Neutrophil (primary cell): ENCODE results near the gene PTPN3.

Experiments
- H3K27ac ChIP-seq: fragments of 200-600 bp; sonication (generic); 2 replicates; pipeline ENCODE4 v1.5.1; 2016; ENCODE audit warnings: mild to moderate bottlenecking, moderate library complexity
- H3K27me3 ChIP-seq: fragments of 200-600 bp; sonication (generic); 2 replicates; pipeline ENCODE4 v1.6.0; 2016; ENCODE audit warnings: mild to moderate bottlenecking
- H3K36me3 ChIP-seq: fragments of 200-600 bp; sonication (generic); 2 replicates; pipeline ENCODE4 v1.5.1; 2017
- H3K4me1 ChIP-seq, 2 experiments: fragments of 200-600 bp in 1 of 2; sonication (generic) in 1 of 2; 1 replicate in 1 of 2; 2 replicates in 1 of 2; pipeline versions ENCODE4 v1.5.1 to v1.6.1; 2013 to 2016; ENCODE audit warnings: low read depth in 1 of 2, low read length in 1 of 2, mild to moderate bottlenecking in 1 of 2, moderate library complexity in 1 of 2; ENCODE audit not compliant: control insufficient read depth in 1 of 2, insufficient read depth in 1 of 2
- H3K4me3 ChIP-seq, 2 experiments: fragments of 200-600 bp in 1 of 2; sonication (generic) in 1 of 2; 1 replicate in 1 of 2; 2 replicates in 1 of 2; pipeline ENCODE4 v1.5.1; 2013 to 2016; ENCODE audit warnings: low read depth in 1 of 2, low read length in 1 of 2, mild to moderate bottlenecking in 1 of 2, moderate library complexity in 1 of 2
- H3K9me3 ChIP-seq: fragments of 200-600 bp; sonication (generic); 2 replicates; pipeline ENCODE4 v1.5.1; 2016
- TF ChIP-seq, protein P1 (sequence below): fragments of 200-600 bp; sonication (generic); IDR thresholded peaks from 2 replicates; pipeline ENCODE4 v1.5.1; 2016; ENCODE audit warnings: antibody characterized with exemption

Gene PTPN3

DNA sequence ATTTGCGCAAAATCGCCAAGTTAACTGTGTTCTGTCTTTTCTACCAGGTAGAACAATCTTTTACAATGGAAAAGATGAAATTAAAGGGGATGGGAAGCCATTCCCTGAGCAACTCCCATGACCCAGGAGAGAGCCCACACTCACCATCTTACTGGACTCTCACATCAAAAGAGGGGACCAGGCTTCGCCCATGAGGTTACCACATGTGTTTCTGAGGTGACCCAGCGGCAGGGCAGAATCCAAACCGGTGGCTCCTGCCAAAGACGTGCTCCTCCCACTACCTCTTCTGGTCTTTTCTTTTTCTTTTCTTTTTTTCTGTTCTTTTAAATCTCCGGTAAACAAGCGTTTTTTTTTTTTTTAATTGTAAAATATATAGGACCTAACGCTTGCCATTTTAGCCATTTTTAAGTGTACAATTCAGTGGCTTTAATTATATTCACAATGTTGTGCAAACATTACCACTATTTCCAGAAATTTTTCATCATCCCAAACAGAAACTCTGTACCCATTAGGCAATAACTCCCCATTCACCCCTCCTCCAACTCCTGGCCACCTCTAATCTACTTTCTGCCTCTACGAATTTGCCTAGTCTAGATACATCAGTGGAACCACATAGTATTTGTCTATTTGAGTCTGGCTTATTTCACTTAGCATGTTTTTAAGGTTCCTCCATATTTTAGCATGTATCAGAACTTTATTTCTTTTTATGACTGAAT lies 19.3 kb downstream of the PTPN3 start:
- Histone ChIP-seq H3K4me1 (peaks cover 7 to 15% of the 10 kb centered on the region in 2 experiments), H3K36me3 (no peaks in the 10 kb centered on the region), H3K4me3 (no peak overlapping the region), H3K9me3 (no peaks in the 10 kb centered on the region), H3K27ac (no peak overlapping the region), H3K27me3 (peaks cover 51% of the 10 kb centered on the region)
- TF ChIP-seq, protein P1, sequence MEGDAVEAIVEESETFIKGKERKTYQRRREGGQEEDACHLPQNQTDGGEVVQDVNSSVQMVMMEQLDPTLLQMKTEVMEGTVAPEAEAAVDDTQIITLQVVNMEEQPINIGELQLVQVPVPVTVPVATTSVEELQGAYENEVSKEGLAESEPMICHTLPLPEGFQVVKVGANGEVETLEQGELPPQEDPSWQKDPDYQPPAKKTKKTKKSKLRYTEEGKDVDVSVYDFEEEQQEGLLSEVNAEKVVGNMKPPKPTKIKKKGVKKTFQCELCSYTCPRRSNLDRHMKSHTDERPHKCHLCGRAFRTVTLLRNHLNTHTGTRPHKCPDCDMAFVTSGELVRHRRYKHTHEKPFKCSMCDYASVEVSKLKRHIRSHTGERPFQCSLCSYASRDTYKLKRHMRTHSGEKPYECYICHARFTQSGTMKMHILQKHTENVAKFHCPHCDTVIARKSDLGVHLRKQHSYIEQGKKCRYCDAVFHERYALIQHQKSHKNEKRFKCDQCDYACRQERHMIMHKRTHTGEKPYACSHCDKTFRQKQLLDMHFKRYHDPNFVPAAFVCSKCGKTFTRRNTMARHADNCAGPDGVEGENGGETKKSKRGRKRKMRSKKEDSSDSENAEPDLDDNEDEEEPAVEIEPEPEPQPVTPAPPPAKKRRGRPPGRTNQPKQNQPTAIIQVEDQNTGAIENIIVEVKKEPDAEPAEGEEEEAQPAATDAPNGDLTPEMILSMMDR = no peak

GRCh38 chr9:109478051-109478563 lies 20.0 kb downstream of the PTPN3 start:
- Histone ChIP-seq H3K27me3 (peaks cover 55% of the 10 kb centered on the region), H3K4me1 (peaks cover 7 to 15% of the 10 kb centered on the region in 2 experiments), H3K27ac (no peak overlapping the region), H3K4me3 (no peak overlapping the region), H3K9me3 (no peaks in the 10 kb centered on the region), H3K36me3 (no peaks in the 10 kb centered on the region)
- TF ChIP-seq, protein P1 = no peak

GRCh38 chr9:109477258-109478050 lies 20.7 kb downstream of the PTPN3 start:
- no peak overlapping the region for H3K4me3 ChIP-seq
- TF ChIP-seq, protein P1 = no peak
- no peak overlapping the region for H3K27ac ChIP-seq

DNA sequence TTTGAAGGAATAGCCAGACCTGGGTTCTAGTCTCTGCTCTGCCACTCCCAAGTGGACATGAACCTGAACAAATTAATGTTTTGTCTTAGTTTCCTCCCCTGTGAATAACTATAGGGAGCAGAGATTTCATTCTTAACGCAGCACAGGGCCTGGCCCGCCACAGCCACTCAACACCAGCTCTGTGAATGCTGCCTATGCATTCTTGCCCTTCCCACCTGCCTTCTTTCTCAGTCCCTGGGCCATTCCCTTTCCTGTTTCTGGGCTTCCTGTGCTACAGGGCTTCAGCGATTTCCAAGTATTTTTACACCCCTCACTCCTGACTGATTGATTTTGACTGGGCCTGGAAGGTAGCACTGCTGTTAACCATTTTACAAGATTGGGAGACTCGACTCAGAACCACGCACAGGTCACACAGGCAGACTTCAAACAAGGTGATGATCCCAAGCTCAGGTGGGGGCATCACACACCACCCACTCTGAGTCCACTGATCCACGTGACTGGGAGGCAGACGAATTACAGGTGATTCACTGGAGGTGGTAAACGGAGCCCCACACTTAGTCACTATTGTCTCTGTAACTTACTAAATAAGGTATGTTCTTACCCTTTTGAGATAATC lies 21.4 kb downstream of the PTPN3 start:
- no peak overlapping the region for H3K27ac ChIP-seq
- no peaks in the 10 kb centered on the region for H3K36me3 ChIP-seq
- no peak overlapping the region for H3K4me3 ChIP-seq
- TF ChIP-seq, protein P1 = no peak
- no peaks in the 10 kb centered on the region for H3K9me3 ChIP-seq
- H3K27me3 ChIP-seq = peaks cover 61% of the 10 kb centered on the region
- H3K4me1 ChIP-seq = peaks cover 7 to 15% of the 10 kb centered on the region in 2 experiments

More at GRCh38 chr9:109477258-109478050, 20.7 kb downstream of the PTPN3 start:
- Histone ChIP-seq H3K4me1 (peaks cover 7 to 15% of the 10 kb centered on the region in 2 experiments), H3K36me3 (no peaks in the 10 kb centered on the region), H3K27me3 (peaks cover 57% of the 10 kb centered on the region), H3K9me3 (no peaks in the 10 kb centered on the region)

- Histone ChIP-seq H3K4me1 (peaks cover 7 to 15% of the 10 kb centered on the region in 2 experiments), H3K27ac (no peak overlapping the region), H3K27me3 (peaks cover 58% of the 10 kb centered on the region), H3K4me3 (no peak overlapping the region), H3K36me3 (no peaks in the 10 kb centered on the region), H3K9me3 (no peaks in the 10 kb centered on the region)
- TF ChIP-seq, protein P1 = no peak
These were observed 22.6 kb downstream of the PTPN3 start for GRCh38 chr9:109475526-109475925.
